Smooth muscle cell (in vitro differentiated cells): Measurements from ENCODE around the gene SMYD3. TPM values are rescaled to one million over a fixed set of nuclear protein-coding genes. Genes with fewer than 3 reads are reported as not detected.

ENCODE experiments used
- DNase-seq: peaks from one replicate; lab custom pipeline; 2025; ENCODE audit not compliant: unreplicated experiment; lab: John Stamatoyannopoulos, UW
- H2AFZ ChIP-seq: fragments of 200-600 bp; sonication (generic); 2 replicates; pipeline ENCODE4 v1.6.0; 2016; ENCODE audit warnings: antibody characterized with exemption, low read depth, mild to moderate bottlenecking
- H3F3A ChIP-seq: fragments of 200-600 bp; sonication (generic); 2 replicates; pipeline ENCODE4 v1.6.0; 2017; ENCODE audit warnings: antibody characterized with exemption, low read depth
- H3K27ac ChIP-seq: fragments of 200-600 bp; sonication (generic); 2 replicates; pipeline ENCODE4 v1.5.1; 2016; ENCODE audit warnings: low read depth, mild to moderate bottlenecking
- H3K27me3 ChIP-seq: fragments of 200-600 bp; sonication (generic); 2 replicates; pipeline ENCODE4 v1.6.1; 2016; ENCODE audit warnings: low read depth, mild to moderate bottlenecking
- H3K36me3 ChIP-seq: fragments of 200-600 bp; sonication (generic); 2 replicates; pipeline ENCODE4 v1.5.1; 2016; ENCODE audit warnings: low read depth
- H3K4me1 ChIP-seq: fragments of 200-600 bp; sonication (generic); 2 replicates; pipeline ENCODE4 v1.5.1; 2016; ENCODE audit warnings: low read depth
- H3K4me2 ChIP-seq: fragments of 200-600 bp; sonication (generic); 2 replicates; pipeline ENCODE4 v1.6.0; 2016; ENCODE audit warnings: mild to moderate bottlenecking
- H3K4me3 ChIP-seq: fragments of 200-600 bp; sonication (generic); 2 replicates; pipeline ENCODE4 v1.5.1; 2016; ENCODE audit warnings: mild to moderate bottlenecking
- H3K79me2 ChIP-seq: fragments of 200-600 bp; sonication (generic); 2 replicates; pipeline ENCODE4 v1.6.0; 2016; ENCODE audit warnings: low read depth, mild to moderate bottlenecking
- H3K9ac ChIP-seq: fragments of 200-600 bp; sonication (generic); 2 replicates; pipeline ENCODE4 v1.6.0; 2016; ENCODE audit warnings: low read depth
- H3K9me3 ChIP-seq: fragments of 200-600 bp; sonication (generic); replicated peaks from 2 replicates; pipeline ENCODE4 v1.5.1; 2016; ENCODE audit warnings: low read depth
- H4K20me1 ChIP-seq: fragments of 200-600 bp; sonication (generic); 2 replicates; pipeline ENCODE4 v1.6.0; 2016; ENCODE audit warnings: low read depth
- WGBS: methylation state at CpG from one replicate; pipeline ENCODE4 v1.1.7; 2016; ENCODE audit warnings: low lambda C conversion rate; 5-methylcytosine and 5-hydroxymethylcytosine counted together
- polyA plus RNA-seq: library from polyadenylated mRNA; unstranded; fragments of >200 nt; fragmentation: Nextera tagmentation; extraction: Ambion mirVana; gene quantifications from 2 replicates; pipeline ENCODE4 v1.2.1, GENCODE V29; 2016
- total RNA-seq: library from RNA; depleted of rRNA; stranded (reverse); fragments of >200 nt; gene quantifications from 2 replicates; pipeline ENCODE4 v1.2.3, GENCODE V29; 2014
- TF ChIP-seq, protein P1 (sequence below): fragments of 200-600 bp; sonication (generic); IDR thresholded peaks from 2 replicates; pipeline ENCODE4 v1.5.1; 2017; ENCODE audit warnings: borderline replicate concordance, mild to moderate bottlenecking, antibody characterized with exemption; ENCODE audit not compliant: insufficient read depth, poor library complexity, severe bottlenecking

The SMYD3 gene
- total and polyA plus RNA-seq, 2 experiments from 2014 or later = 162 to 301 TPM

GRCh38 chr1:246219508-246220030 is 287.5 kb downstream of the SMYD3 start:
- Histone ChIP-seq H3K9me3 (no peaks in the 10 kb centered on the region), H3K27ac (no peak overlapping the region), H4K20me1 (peaks cover 12% of the 10 kb centered on the region), H3K9ac (no peak overlapping the region), H3K79me2 (no peaks in the 10 kb centered on the region), H3K4me3 (no peak overlapping the region), H2AFZ (no peak overlapping the region), H3K27me3 (no peaks in the 10 kb centered on the region), H3K4me1 (peaks cover 5% of the 10 kb centered on the region), H3F3A (no peaks in the 10 kb centered on the region), H3K36me3 (no peaks in the 10 kb centered on the region), H3K4me2 (no peak overlapping the region)
- 43% methylated on average over 11 of the region's 11 CpGs for WGBS
- DNase-seq = no peak
- TF ChIP-seq, protein P1, sequence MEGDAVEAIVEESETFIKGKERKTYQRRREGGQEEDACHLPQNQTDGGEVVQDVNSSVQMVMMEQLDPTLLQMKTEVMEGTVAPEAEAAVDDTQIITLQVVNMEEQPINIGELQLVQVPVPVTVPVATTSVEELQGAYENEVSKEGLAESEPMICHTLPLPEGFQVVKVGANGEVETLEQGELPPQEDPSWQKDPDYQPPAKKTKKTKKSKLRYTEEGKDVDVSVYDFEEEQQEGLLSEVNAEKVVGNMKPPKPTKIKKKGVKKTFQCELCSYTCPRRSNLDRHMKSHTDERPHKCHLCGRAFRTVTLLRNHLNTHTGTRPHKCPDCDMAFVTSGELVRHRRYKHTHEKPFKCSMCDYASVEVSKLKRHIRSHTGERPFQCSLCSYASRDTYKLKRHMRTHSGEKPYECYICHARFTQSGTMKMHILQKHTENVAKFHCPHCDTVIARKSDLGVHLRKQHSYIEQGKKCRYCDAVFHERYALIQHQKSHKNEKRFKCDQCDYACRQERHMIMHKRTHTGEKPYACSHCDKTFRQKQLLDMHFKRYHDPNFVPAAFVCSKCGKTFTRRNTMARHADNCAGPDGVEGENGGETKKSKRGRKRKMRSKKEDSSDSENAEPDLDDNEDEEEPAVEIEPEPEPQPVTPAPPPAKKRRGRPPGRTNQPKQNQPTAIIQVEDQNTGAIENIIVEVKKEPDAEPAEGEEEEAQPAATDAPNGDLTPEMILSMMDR = no peak

- no peaks in the 10 kb centered on the region for H3K36me3 ChIP-seq
- DNase-seq = no peak
- no peaks in the 10 kb centered on the region for H3F3A ChIP-seq
- WGBS = 86% methylated on average over 2 of the region's 2 CpGs
- TF ChIP-seq, protein P1 = no peak
- H3K9me3 ChIP-seq = no peaks in the 10 kb centered on the region
- H4K20me1 ChIP-seq = peaks cover 5% of the 10 kb centered on the region
- H3K9ac ChIP-seq = no peak overlapping the region
- H3K4me3 ChIP-seq = no peak overlapping the region
- no peak overlapping the region for H3K27ac ChIP-seq
- no peaks in the 10 kb centered on the region for H3K79me2 ChIP-seq
- no peaks in the 10 kb centered on the region for H3K27me3 ChIP-seq
- peaks cover 10% of the 10 kb centered on the region for H3K4me1 ChIP-seq
- no peak overlapping the region for H3K4me2 ChIP-seq
- no peak overlapping the region for H2AFZ ChIP-seq
Measured at GRCh38 chr1:246218686-246219085, 288.4 kb downstream of the SMYD3 start.

- H3K4me1 ChIP-seq = peaks cover 10% of the 10 kb centered on the region
- no peaks in the 10 kb centered on the region for H3K79me2 ChIP-seq
- no peaks in the 10 kb centered on the region for H3K27me3 ChIP-seq
- DNase-seq = no peak
- H4K20me1 ChIP-seq = peaks cover 5% of the 10 kb centered on the region
- no peak overlapping the region for H3K9ac ChIP-seq
- TF ChIP-seq, protein P1 = no peak
- H3K9me3 ChIP-seq = no peaks in the 10 kb centered on the region
- no peaks in the 10 kb centered on the region for H3F3A ChIP-seq
- H3K4me3 ChIP-seq = no peak overlapping the region
- H3K27ac ChIP-seq = no peak overlapping the region
- H3K4me2 ChIP-seq = no peak overlapping the region
- H3K36me3 ChIP-seq = no peaks in the 10 kb centered on the region
- no peak overlapping the region for H2AFZ ChIP-seq
Measured at GRCh38 chr1:246216906-246217305, 290.2 kb downstream of the SMYD3 start.

DNA sequence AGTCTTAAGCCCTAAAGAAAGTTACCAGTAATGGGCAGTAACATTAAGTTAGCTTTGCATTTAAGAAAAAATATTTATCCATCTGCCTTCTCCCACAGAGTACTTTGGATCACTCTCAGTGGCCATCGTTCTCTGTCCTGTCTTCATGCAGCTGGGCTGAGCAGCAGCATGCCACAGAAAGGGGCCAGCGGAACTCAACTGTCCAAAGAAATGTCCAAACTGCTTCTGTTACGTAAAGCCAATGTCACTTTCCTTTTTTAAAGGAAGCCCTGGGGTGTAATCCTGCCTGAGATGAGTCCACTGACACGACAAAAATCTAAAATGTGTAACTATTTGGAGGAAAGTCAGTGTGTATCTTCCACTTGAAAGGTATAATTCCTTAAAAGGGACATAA is 291.6 kb downstream of the SMYD3 start:
- Histone ChIP-seq H3K9me3 (no peaks in the 10 kb centered on the region), H3K9ac (no peak overlapping the region), H3K79me2 (no peaks in the 10 kb centered on the region), H3K27ac (peak overlapping the region; percentile 73), H3K27me3 (no peaks in the 10 kb centered on the region), H3K4me2 (peak overlapping the region; percentile 70), H2AFZ (no peak overlapping the region), H3K36me3 (no peaks in the 10 kb centered on the region), H4K20me1 (peaks cover 5% of the 10 kb centered on the region), H3K4me3 (no peak overlapping the region), H3K4me1 (peaks cover 10% of the 10 kb centered on the region), H3F3A (no peaks in the 10 kb centered on the region)
- TF ChIP-seq, protein P1 = no peak
- 65% methylated on average over 4 of the region's 4 CpGs for WGBS
- no peak for DNase-seq
